ENCODE results near the gene CREB3L1.

- TF ChIP-seq CTCF (IDR thresholded peaks at IDR 0.05; ENCODE audit: poor library complexity): no peak
- no peak for TF ChIP-seq EZH2phosphoT487 (IDR thresholded peaks at IDR 0.05; ENCODE audit: low read depth, severe bottlenecking, unreplicated experiment)
Observed at GRCh38 chr11:46246521-46246920, 30.9 kb upstream of the CREB3L1 start.
